OCI-LY7 (cell line): Measurements from ENCODE around the gene VIPR2.

Source experiments
- CTCF ChIP-seq: fragments of 200-600 bp; sonication (generic); conservative IDR thresholded peaks from 2 replicates; pipeline ENCODE4 v1.5.1; 2014; ENCODE audit warnings: mild to moderate bottlenecking, antibody characterized with exemption, low read length, moderate library complexity, mixed read lengths
- EZH2phosphoT487 ChIP-seq: fragments of 200-600 bp; sonication (generic); IDR thresholded peaks from 2 replicates; pipeline ENCODE4 v1.6.1; 2018; ENCODE audit warnings: low read depth, borderline replicate concordance, mild to moderate bottlenecking, mixed run types, antibody characterized with exemption, low read length, moderate library complexity, mixed read lengths

DNA sequence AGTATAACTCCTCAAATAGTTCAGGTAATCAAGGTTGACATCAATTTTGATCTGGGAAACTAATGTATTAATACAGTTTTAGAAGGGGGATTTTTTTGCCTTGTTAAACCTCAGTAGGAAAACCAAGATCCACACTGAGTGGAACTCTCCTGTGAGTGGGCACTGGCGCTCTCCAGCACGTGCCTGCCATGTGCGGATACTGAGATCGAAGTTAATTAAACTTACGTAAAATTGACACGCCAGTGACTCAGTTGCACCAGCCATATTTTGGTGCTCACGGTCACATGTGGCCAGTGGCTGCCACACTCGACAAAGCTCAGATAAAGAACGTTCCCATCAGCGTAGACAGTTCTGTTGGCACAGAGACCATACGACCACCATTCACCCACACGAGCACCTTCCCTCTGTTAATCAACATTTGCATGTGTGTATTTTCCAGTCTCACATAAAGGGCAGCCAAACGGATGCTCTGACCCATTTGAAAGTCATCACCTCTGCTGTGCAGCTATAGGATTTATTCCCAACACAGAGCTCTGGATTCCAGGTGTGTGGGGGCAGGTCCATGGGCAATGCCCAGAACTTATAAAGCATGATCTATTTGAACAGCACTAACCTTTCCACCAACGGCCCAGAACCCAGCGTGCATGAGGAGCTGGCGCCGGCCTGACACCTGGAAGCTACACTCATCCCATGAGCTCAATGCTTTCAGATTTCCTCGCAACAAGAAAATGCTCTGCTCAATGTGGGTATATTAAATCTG is 77.7 kb downstream of the VIPR2 start:
- no peak for TF ChIP-seq CTCF
- TF ChIP-seq EZH2phosphoT487, result no peak
